ENCODE measurements around the gene KLHDC4.
"Not testable (repeated sequence)": the region's sequence is repeated elsewhere in the genome, so short reads cannot be mapped to it uniquely, and the experiment has no call there.

Gene KLHDC4

DNA sequence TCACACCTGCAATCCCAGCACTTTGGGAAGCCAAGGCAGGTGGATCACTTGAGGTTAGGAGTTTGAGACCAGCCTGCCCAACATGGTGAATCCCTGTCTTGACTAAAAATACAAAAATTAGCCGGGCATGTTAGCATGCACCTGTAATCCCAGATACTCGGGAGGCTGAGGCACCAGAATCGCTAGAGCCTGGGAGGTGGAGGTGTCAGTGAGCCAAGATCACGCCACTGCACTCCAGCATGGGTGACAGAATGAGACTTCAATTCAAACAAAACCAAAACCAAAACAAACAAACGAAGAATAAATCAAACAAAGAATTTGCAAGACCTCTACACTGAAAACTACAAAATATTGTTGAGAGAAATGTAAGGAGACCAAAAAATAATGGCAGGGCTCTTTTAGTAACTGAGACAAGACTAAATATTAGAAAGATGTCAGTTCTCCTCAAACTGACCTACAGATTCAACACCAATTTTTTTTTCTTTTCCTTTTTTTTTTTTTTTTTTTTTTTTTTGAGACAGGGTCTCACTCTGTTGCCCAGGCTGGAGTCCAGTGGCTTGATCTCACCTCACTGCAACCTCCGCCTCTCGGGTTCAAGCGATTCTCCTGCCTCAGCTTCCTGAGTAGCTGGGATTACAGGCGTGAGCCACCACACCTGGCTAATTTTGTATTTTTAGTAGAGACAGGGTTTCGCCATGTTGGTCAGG, 23.1 kb upstream of the KLHDC4 start:
- not testable (repeated sequence) for DNase-seq (ENCODE audit: extremely low read depth in 1 of 2, low read depth in 1 of 2)

DNA sequence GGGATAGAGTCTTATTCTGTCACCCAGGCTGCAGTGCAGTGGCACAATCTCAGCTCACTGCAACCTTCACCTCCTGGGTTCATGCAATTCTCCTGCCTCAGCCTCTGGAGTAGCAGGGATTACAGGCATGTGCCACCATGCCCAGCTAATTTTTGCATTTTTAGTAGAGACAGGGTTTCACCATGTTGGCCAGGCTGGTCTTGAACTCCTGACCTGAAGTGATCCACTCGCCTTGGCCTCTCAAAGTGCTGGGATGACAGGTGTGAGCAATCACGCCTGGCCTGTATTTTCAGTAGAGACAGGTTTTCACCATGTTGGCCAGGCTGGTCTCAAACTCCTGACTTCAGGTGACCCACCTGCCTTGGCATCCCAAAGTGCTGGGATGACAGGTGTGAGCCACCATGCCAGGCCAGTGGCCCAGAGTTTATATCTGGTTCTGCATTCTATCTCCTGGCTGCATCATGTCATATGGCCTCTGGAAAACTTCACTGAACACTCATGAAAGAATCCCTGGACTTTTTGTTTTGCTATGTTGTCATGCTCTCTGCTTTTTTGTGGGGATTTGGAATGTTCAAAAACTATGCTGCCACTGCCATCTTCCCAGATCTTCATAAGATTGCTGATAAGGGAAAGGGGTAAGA, 21.8 kb upstream of the KLHDC4 start:
- DNase-seq (ENCODE audit: extremely low read depth in 1 of 2, low read depth in 1 of 2) = not testable (repeated sequence)

GRCh38 chr16:87784812-87785211, 19.0 kb upstream of the KLHDC4 start:
- DNase-seq (ENCODE audit: extremely low read depth in 1 of 2, low read depth in 1 of 2) = no peak

GRCh38 chr16:87782033-87782432, 16.2 kb upstream of the KLHDC4 start:
- no peak for DNase-seq (ENCODE audit: extremely low read depth in 1 of 2, low read depth in 1 of 2)

GRCh38 chr16:87780385-87780989, 14.7 kb upstream of the KLHDC4 start:
- peak in 1 of 2 donors; percentile 12 for DNase-seq (ENCODE audit: extremely low read depth in 1 of 2, low read depth in 1 of 2)

DNA sequence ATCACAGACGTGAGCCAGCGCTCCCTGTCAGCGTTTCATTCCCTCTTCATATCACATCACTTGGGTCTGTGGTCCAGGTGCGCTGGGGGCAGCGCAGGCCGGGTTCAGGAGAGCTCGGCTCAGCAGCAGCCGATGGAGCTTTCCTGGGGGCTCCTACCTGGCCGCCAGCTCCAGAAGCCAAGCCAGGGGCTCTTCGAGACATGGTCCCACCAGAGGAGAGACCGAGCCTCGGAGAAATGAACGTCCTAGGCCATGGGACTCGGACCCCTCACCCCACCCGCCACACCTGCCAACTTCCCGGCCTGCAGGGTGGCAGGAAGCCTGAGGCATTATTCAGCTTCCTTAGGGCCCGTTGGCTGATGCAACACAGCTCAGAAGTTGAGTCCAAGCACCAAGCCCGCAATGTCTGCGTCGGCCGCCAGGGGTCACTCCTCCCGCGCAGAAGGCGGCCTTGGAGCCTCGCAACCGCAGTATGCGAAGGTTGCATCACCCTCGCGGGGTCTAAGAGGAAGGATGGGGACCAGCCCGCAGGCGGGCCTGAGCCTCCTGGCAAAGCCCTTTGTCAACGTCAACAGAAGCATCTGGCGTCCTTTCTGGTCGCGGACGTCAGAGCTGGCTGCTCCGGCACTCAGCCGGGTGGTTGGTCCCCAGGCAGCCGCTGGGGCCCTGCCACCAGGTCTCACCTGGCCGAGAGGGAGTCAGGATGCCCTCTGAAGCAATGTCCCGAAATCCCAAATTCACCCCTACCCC, 13.2 kb upstream of the KLHDC4 start:
- DNase-seq (ENCODE audit: extremely low read depth in 1 of 2, low read depth in 1 of 2) = peak; percentile 82 to 86

DNA sequence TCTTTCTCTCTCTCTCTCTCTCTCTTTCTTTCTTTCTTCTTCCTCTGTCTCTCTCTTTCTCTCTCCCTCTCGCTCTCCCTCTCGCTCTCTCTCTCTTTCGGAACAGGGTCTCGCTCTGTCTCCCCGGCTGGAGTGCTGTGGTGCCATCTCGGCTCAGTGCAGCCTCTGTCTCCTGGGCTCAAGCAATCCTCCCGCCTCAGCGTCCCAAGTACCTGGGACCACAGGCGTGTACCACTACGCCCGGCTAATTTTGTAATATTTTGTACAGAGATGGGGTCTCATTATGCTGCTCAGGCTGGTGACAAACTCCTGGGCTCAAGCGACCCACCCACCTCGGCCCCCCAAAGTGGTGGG, 12.7 kb upstream of the KLHDC4 start:
- DNase-seq (ENCODE audit: extremely low read depth in 1 of 2, low read depth in 1 of 2) = no peak

DNA sequence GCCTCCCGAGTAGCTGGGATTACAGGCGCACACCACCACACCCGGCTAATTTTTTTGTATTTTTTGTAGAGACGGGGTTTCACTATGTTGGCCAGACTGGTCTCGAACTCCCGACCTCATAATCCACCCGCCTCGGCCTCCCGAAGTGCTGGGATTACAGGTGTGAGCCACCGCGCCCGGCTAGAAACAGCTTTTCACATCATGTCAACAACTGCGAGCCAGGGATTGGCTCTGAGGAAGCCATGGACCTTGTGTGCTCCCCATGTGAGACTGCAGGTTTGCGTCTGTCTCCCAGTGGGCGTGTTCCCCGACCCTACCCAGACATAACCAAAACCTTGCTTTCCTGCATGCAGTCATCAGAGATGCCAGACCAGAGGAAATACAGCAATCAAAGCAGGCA, 8.1 kb upstream of the KLHDC4 start:
- DNase-seq (ENCODE audit: extremely low read depth in 1 of 2, low read depth in 1 of 2) = not testable (repeated sequence)

DNA sequence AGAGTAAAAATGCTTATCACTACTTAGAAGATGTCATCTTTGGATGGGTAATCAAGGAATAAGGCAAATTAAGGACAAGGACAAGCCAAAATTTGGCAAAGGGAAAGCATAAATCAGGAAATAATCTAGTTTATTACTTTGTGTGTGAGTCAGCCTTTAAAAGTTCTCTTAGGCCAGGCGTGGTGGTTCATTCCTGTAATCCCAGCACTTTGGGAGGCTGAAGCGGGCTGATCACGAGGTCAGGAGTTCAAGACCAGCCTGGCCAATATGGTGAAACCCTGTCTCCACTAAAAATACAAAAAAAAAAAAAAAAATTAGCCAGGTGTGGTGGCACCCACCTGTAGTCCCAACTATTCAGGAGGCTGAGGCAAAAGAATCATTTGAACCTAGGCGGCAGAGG, 1.7 kb upstream of the KLHDC4 start:
- not testable (repeated sequence) for DNase-seq (ENCODE audit: extremely low read depth in 1 of 2, low read depth in 1 of 2)

DNA sequence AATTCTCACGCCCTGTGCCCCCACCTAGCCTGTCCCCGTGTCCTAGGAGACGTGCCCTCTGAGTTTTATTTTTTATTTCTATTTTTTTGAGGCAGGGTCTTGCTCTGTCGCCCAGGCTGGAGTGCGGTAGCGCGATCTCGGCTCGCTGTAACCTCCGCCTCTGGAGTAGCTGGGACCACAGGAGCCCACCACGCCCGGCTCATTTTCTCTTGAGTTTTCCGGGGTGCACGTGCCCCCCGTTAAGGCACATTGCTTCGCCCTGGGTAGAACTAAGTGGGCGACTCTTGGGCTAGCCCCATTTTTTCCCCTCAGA, 655 bp upstream of the KLHDC4 start:
- DNase-seq (ENCODE audit: extremely low read depth in 1 of 2, low read depth in 1 of 2) = no peak

DNA sequence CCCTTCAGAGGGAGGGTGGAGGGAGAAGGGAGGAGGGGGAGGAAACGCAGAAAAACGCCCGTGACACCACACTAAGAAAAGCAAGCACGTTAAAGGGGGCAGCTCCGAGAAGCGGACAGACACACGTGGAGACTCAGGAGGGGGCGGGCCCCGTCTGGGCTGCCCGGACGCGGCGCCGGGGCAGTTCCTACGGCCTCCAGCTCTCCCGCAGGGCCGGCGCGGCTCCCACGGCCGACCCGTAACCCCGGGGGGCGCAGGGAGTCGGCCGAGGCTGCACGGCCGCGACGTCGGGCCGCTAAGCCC, 362 bp downstream of the KLHDC4 start:
- peak in 1 of 2 donors; percentile 37 for DNase-seq (ENCODE audit: extremely low read depth in 1 of 2, low read depth in 1 of 2)

GRCh38 chr16:87764600-87765472, 950 bp downstream of the KLHDC4 start:
- DNase-seq (ENCODE audit: extremely low read depth in 1 of 2, low read depth in 1 of 2) = peak in 1 of 2 donors; percentile 38

GRCh38 chr16:87762620-87763019, 3.2 kb downstream of the KLHDC4 start:
- DNase-seq (ENCODE audit: extremely low read depth in 1 of 2, low read depth in 1 of 2) = no peak

DNA sequence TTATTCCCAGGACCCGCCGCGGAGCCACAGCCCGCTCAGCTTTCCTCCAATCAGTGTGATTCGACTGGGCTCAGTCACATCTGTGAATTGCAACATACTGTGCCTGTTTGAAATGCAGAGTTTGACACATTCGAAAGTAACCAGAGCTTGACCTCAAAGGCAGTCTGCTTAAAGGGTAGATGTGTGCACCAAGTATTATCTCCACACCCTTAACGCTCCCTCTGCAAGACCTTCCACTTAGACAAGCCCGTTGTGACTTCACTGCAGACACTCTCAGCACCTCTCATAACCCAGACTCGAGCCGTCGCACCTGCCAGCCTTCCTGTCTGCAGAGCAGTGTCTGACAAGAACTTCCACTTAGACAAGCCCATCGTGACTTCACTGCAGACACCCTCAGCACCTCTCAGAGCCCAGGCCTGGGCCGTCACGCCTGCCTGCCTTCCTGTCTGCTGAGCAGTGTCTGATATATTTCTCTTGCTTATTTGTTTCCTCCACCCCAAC, 3.7 kb downstream of the KLHDC4 start:
- peak in 1 of 2 donors; percentile 22 for DNase-seq (ENCODE audit: extremely low read depth in 1 of 2, low read depth in 1 of 2)

- DNase-seq (ENCODE audit: extremely low read depth in 1 of 2, low read depth in 1 of 2) = no peak
Observed at GRCh38 chr16:87761060-87761459, 4.7 kb downstream of the KLHDC4 start.

GRCh38 chr16:87757841-87758426, 7.9 kb downstream of the KLHDC4 start:
- DNase-seq (ENCODE audit: extremely low read depth in 1 of 2, low read depth in 1 of 2) = no peak

- no peak for DNase-seq (ENCODE audit: extremely low read depth in 1 of 2, low read depth in 1 of 2)
Observed at GRCh38 chr16:87754535-87754934, 11.3 kb downstream of the KLHDC4 start.

DNA sequence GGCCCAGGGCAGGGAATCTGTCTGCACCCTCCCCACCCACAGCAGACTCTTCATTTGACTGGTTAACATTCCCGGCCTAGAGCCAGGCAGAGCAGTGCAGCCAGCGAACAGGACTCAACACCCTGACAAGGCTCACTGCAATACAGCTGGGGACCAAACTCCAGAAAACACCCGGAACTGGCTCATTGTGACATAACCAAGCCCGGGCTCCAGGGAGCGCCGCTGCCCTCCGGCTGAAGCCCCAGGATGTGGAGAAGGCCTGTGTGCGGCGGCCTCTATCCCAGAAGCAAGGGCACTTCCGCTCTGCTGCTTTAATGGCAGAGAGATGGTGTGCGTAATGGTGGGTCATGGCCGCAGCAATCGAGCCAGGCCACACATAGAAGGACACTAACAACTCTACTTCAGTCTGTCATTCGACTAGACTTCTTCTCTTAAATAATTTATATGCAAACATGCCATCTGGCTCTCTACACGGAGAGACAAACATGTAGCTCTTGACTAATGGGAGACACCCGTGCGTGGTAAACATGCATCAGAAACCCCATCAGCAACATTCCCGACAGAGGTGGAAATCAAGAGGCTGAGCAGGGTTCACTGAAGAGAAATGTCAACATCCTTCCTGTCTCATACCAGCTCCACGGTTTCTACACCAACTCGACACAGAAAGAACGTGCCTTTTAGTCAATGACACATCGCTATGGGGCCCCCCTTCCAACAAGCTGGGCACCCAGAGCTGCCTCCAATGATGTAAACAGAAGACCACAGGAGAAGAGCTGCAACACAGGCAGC, 18.0 kb downstream of the KLHDC4 start:
- no peak for DNase-seq (ENCODE audit: extremely low read depth in 1 of 2, low read depth in 1 of 2)

- no peak for DNase-seq (ENCODE audit: extremely low read depth in 1 of 2, low read depth in 1 of 2)
Observed at GRCh38 chr16:87746178-87746577, 19.6 kb downstream of the KLHDC4 start.

Data from activated CD8-positive, alpha-beta memory T cell treated with anti-CD3 and anti-CD28 coated beads for 1 hour (primary cell).